GM20000 (cell line): ENCODE results near the gene ARHGAP24.

ENCODE experiments used
- DNase-seq: peaks from one replicate; pipeline ENCODE4 v3.0.0; 2012; ENCODE audit warnings: low spot score
- TF ChIP-seq, protein P1 (sequence below): IDR thresholded peaks from 2 replicates; pipeline ENCODE4 v1.5.1; 2012; ENCODE audit warnings: mild to moderate bottlenecking, control low read depth; ENCODE audit errors: extremely low read depth, missing control alignments

Gene ARHGAP24

DNA sequence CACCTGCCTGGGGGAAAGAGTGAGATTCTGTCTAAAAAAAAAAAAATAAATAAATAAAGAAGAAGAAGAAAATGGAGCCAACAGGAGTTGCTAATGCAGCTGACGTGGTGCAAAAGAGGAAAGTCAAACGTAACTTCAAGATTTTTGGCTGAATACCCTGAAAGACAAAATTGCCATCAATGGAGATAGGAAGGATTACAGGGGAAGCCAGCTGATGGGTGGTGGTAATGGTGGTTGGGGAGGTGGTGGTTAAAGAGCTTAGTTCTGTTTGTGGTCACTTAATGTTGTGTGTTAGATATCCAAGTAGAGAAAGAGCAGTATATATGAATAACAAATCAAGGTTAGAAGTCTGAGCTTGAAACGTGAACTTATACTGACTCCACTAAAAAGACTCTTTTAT is 225.4 kb downstream of the ARHGAP24 start:
- DNase-seq, result no peak
- TF ChIP-seq, protein P1, sequence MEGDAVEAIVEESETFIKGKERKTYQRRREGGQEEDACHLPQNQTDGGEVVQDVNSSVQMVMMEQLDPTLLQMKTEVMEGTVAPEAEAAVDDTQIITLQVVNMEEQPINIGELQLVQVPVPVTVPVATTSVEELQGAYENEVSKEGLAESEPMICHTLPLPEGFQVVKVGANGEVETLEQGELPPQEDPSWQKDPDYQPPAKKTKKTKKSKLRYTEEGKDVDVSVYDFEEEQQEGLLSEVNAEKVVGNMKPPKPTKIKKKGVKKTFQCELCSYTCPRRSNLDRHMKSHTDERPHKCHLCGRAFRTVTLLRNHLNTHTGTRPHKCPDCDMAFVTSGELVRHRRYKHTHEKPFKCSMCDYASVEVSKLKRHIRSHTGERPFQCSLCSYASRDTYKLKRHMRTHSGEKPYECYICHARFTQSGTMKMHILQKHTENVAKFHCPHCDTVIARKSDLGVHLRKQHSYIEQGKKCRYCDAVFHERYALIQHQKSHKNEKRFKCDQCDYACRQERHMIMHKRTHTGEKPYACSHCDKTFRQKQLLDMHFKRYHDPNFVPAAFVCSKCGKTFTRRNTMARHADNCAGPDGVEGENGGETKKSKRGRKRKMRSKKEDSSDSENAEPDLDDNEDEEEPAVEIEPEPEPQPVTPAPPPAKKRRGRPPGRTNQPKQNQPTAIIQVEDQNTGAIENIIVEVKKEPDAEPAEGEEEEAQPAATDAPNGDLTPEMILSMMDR, result no peak

- DNase-seq, result peak; percentile 45
- TF ChIP-seq, protein P1, result no peak
These were observed 226.9 kb downstream of the ARHGAP24 start for GRCh38 chr4:85701861-85702321.

DNA sequence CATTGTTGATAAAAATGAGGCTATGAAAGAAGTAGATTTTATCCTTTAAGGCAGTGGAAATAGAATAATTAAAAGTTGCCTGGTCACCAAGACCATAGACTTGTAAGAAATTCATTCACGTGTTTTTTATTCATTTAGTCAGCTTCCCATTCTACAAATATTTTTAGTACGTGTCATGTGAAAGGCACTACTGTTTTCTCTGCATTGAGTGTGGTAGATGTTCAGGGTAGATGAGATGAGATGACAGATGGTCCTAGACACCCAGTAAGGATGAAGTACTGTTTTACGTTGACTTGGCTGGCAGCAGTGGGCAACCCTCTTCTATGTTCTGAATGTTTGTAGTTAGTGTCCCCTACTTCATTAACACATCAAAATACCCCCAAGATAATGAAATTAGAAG is 228.1 kb downstream of the ARHGAP24 start:
- TF ChIP-seq, protein P1, result no peak
- DNase-seq, result no peak

DNA sequence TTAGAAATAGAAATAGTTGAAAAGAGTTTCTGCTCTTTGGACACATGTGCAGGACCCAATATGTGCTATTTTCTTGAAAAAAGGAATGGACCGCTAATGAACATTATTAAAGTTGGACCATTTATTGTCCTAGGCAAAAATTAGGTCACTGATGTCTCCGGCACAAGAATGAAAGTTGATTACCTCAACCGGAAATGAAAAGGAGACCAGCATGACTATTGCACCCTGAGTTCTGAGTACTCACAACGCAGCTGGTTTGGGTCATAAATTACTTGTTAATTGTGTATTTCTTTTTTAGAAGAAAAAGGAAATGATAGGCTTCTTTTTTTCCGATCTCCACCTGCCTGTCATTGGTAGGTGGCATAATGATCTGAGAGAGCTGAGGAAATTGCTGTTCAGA is 232.7 kb downstream of the ARHGAP24 start:
- peak; percentile 38 for DNase-seq

GRCh38 chr4:85708468-85708867 is 233.5 kb downstream of the ARHGAP24 start:
- DNase-seq, result no peak
- TF ChIP-seq, protein P1, result no peak

More for the DNA sequence above, 232.7 kb downstream of the ARHGAP24 start:
- TF ChIP-seq, protein P1, result no peak

DNA sequence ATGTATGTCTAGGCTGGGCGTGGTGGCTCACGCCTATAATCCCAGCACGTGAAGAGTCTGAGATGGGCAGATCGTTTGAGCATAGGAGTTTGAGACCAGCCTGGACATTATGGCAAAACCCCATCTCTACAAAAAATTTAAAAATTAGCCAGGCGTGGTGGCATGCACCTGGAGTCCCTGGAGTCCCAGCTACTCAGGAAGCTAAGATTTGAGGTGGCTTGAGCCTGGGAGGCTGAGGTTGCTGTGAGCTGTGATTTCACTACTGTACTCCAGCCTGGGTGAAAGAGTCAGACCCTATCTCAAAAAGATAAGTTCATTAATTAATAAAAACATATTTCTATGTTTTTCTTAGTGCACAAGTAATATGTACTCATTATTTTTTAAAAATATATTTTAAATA is 238.1 kb downstream of the ARHGAP24 start:
- DNase-seq, result no peak
- TF ChIP-seq, protein P1, result no peak

GRCh38 chr4:85715991-85716737 is 241.2 kb downstream of the ARHGAP24 start:
- DNase-seq, result no peak
- TF ChIP-seq, protein P1, result no peak
